Tibial nerve (tissue), 4 donors: Measurements from ENCODE around the gene HDGFL2. TPM values are rescaled to one million over a fixed set of nuclear protein-coding genes. Genes with fewer than 3 reads are reported as not detected.

Source experiments
- DNase-seq, 2 donors: peaks; one replicate each; pipeline ENCODE4 v3.0.0-alpha.2; 2019; ENCODE audit warnings: low spot score in 2 of 2
- H3K27ac ChIP-seq, 4 donors: fragments of 200-600 bp; sonication (generic) in 3 of 4; one replicate each; pipeline ENCODE4 v1.5.1; 2017 to 2019; ENCODE audit warnings: mild to moderate bottlenecking in 1 of 4
- H3K27me3 ChIP-seq, 2 donors: fragments of 200-600 bp; sonication (generic) in 1 of 2; one replicate each; pipeline versions ENCODE4 v1.5.1 to v1.6.0; 2017 to 2019
- H3K36me3 ChIP-seq, 3 donors: fragments of 200-600 bp; sonication (generic); one replicate each; pipeline ENCODE4 v1.5.1; 2018 to 2019
- H3K4me1 ChIP-seq, 4 donors: fragments of 200-600 bp; sonication (generic) in 3 of 4; one replicate each; pipeline ENCODE4 v1.5.1; 2017 to 2019
- H3K4me3 ChIP-seq, 4 donors: fragments of 200-600 bp; sonication (generic) in 3 of 4; one replicate each; pipeline ENCODE4 v1.5.1; 2017 to 2019; ENCODE audit warnings: mild to moderate bottlenecking in 1 of 4, moderate library complexity in 1 of 4
- H3K9me3 ChIP-seq, 4 donors: fragments of 200-600 bp; sonication (generic) in 3 of 4; one replicate each; pipeline ENCODE4 v1.5.1; 2017 to 2019
- EP300 ChIP-seq, 2 donors: sonication (generic); formaldehyde crosslinking; IDR thresholded peaks; one replicate each; pipeline ENCODE4 v1.6.1; 2017; ENCODE audit warnings: antibody characterized with exemption in 2 of 2, mild to moderate bottlenecking in 1 of 2
- POLR2A ChIP-seq, 2 donors: fragments of 450-650 bp; IDR thresholded peaks; one replicate each; pipeline ENCODE4 v1.6.1; 2017; ENCODE audit warnings: antibody characterized with exemption in 2 of 2, mild to moderate bottlenecking in 2 of 2, moderate library complexity in 2 of 2
- WGBS, 2 donors: methylation state at CpG; one replicate each; pipeline ENCODE4 v1.1.5; 2018; 5-methylcytosine and 5-hydroxymethylcytosine counted together
- total RNA-seq, 4 donors: library from RNA; depleted of rRNA; stranded (reverse); fragments of >200 nt; gene quantifications; one replicate each; pipeline ENCODE4 v1.1.0, GENCODE V29; 2016
- TF ChIP-seq, protein P1 (sequence below), 5 experiments: fragments of 200-600 bp in 3 of 5; fragments of 450-650 bp in 2 of 5; sonication (generic) in 3 of 5; IDR thresholded peaks; one replicate each; pipeline ENCODE4 v1.5.1; 2016 to 2019; ENCODE audit warnings: antibody characterized with exemption in 5 of 5, mild to moderate bottlenecking in 3 of 5, moderate library complexity in 2 of 5

The HDGFL2 gene
- total RNA-seq, 4 donors from 2014 or later: 30.2 to 54.0 (median 48.7) TPM

DNA sequence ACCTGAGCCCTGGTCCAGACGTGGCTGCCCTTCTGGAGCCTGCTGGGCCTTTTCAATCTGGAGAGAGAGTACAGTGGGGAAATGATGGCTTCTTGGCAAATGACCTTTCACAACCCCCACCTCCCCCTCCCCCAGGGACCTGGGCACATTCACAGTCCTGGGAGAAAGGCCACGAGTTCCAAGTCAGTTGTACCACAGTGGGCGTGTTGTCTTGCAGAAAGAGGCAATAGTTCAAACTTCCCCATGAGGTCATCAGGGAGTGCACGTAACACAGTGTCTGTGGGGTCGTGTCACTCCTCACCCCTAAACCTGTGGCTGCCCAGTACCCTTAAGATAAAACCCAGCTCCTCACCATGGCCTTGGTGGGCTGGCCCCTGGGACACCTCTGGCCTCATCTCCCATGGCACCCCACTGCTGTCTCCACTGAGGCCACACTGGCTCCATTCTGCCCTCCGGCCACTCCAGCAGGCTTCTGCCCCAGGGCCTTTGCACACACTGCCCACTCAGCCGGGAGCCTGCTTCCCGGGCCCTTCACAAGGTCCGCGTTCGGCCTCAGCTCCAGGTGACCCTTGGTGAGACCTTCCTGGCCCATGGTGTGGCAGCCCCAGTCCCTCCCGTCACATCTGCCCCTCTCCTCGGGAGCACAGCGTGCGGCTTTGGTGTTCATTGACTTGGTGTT, 32.9 kb downstream of the HDGFL2 start:
- Histone ChIP-seq H3K27me3 (no peaks in the 10 kb centered on the region), H3K9me3 (no peaks in the 10 kb centered on the region), H3K36me3 (peaks cover 0 to 68% (median 0%) of the 10 kb centered on the region in 3 donors), H3K4me3 (no peak overlapping the region), H3K4me1 (peaks cover 0 to 14% (median 0%) of the 10 kb centered on the region in 4 donors), H3K27ac (peak overlapping the region in 1 of 4 donors; percentile 54)
- 70 to 80% methylated on average over 15 of the region's 15 CpGs for WGBS, 2 donors
- no peak for DNase-seq
- TF ChIP-seq POLR2A (IDR thresholded peaks at IDR 0.05): no peak
- TF ChIP-seq, protein P1, sequence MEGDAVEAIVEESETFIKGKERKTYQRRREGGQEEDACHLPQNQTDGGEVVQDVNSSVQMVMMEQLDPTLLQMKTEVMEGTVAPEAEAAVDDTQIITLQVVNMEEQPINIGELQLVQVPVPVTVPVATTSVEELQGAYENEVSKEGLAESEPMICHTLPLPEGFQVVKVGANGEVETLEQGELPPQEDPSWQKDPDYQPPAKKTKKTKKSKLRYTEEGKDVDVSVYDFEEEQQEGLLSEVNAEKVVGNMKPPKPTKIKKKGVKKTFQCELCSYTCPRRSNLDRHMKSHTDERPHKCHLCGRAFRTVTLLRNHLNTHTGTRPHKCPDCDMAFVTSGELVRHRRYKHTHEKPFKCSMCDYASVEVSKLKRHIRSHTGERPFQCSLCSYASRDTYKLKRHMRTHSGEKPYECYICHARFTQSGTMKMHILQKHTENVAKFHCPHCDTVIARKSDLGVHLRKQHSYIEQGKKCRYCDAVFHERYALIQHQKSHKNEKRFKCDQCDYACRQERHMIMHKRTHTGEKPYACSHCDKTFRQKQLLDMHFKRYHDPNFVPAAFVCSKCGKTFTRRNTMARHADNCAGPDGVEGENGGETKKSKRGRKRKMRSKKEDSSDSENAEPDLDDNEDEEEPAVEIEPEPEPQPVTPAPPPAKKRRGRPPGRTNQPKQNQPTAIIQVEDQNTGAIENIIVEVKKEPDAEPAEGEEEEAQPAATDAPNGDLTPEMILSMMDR (IDR thresholded peaks at IDR 0.05): no peak
- TF ChIP-seq EP300 (IDR thresholded peaks at IDR 0.05): no peak

DNA sequence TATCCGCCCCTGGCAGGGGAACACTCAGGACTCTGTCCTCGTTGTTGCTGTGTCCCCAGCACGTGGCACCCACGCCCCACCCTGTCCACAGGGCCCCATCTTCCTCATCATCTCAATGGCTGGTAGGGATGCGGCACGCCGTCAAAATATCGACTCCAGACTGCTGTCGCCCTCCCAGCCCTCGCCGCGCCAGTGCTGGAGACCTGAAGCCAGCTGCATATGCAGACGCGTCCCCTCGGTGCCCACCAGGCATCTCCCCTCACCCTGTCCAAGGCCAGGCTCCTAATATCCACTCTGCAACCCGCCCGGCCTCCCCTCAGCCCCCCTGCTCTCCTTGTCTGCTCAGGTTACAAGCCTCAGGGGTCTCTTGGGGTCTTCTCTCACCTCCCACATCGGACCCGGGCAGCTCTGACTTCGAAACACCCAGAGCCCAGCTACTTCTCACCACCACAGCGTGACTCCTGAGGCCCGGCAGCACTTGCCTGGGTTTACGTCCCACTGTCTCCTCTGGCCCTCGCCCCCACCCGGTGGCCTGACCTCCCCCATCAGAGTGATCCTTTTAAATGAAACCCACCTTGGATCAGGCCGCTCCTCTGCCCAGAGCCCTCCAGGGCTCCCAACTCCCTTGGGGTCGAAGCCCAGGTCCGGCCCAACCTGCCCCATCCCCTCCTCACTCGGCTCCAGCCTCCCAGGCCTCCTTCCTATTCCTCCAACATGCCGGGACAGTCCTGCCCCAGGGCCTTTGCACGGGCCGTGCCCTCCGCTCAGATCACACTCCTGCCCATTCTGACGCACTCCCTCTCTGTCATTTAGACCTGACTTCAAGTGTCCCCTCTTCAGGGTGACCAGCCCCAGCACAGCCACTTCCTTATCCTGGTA, 33.7 kb downstream of the HDGFL2 start:
- H3K4me1 ChIP-seq: peaks cover 0 to 14% (median 0%) of the 10 kb centered on the region in 4 donors
- H3K4me3 ChIP-seq: no peak overlapping the region
- TF ChIP-seq, protein P1 (IDR thresholded peaks at IDR 0.05): no peak
- TF ChIP-seq POLR2A (IDR thresholded peaks at IDR 0.05) (no peak), EP300 (IDR thresholded peaks at IDR 0.05) (no peak)
- peak overlapping the region in 1 of 4 donors; percentile 54 for H3K27ac ChIP-seq
- DNase-seq: no peak
- no peaks in the 10 kb centered on the region for H3K27me3 ChIP-seq
- no peaks in the 10 kb centered on the region for H3K9me3 ChIP-seq
- H3K36me3 ChIP-seq: peaks cover 0 to 60% (median 0%) of the 10 kb centered on the region in 3 donors
- WGBS, 2 donors: 90 to 91% methylated on average over 34 of the region's 34 CpGs

DNA sequence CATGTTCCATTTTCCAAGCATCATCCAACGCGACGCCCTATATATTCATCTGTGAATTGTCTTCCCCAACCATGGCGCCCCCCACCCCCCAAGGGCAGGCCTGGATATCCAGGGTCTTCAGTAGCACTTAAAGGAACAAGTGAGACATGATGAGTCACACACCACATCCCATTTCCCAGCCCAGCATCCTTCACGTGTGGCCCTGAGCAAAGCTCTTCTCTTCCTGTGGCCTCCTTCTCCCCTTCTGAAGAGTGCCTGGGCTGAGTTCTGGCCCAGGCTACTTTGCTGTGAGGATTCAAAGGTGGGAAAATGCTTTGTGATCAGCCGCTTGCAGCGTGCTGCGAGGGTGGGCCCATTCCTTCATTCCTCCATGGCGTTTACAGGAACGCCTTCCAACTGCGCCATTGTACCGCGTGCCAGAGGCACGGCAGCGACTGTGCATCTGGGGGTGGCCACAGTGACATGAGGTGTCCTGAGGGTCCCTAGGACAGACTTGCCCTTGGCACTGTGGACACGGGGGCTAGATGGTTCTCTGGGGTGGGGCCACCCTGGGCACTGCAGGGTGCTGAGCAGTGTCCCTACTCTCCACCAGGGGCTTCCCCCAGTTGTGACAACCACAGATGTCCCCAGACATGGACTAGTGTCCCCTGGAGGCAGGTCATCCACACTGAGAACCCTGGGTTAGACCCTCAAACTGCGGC, 34.5 kb downstream of the HDGFL2 start:
- no peak for TF ChIP-seq EP300 (IDR thresholded peaks at IDR 0.05)
- no peak for TF ChIP-seq POLR2A (IDR thresholded peaks at IDR 0.05)
- TF ChIP-seq, protein P1 (IDR thresholded peaks at IDR 0.05): no peak
- H3K9me3 ChIP-seq: no peaks in the 10 kb centered on the region
- H3K36me3 ChIP-seq: peaks cover 0 to 52% (median 0%) of the 10 kb centered on the region in 3 donors
- 86 to 87% methylated on average over 15 to 16 of the region's 17 CpGs for WGBS, 2 donors
- H3K27me3 ChIP-seq: no peaks in the 10 kb centered on the region
- H3K4me3 ChIP-seq: no peak overlapping the region
- no peak overlapping the region for H3K27ac ChIP-seq
- no peak for DNase-seq
- H3K4me1 ChIP-seq: peaks cover 0 to 14% (median 0%) of the 10 kb centered on the region in 4 donors

DNA sequence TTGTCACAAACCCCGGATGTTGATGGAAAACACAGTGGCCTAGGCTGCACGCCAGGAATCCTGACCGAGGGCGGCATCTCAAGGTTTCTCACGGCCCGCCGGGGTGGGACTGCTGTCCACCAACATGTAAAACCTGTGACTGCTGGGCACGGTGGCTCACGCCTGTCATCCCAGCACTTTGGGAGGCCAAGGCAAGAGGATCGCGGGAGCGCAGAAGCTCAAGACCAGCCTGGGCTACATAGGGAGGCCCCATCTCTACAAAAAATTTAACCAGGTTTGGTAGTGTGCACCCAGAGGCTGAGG, 35.0 kb downstream of the HDGFL2 start:
- DNase-seq: no peak
- no peak overlapping the region for H3K27ac ChIP-seq
- TF ChIP-seq, protein P1 (IDR thresholded peaks at IDR 0.05): no peak
- no peak for TF ChIP-seq POLR2A (IDR thresholded peaks at IDR 0.05)
- no peak for TF ChIP-seq EP300 (IDR thresholded peaks at IDR 0.05)
- WGBS, 2 donors: 83 to 89% methylated on average over 6 to 12 of the region's 12 CpGs
- H3K4me1 ChIP-seq: peaks cover 0 to 14% (median 0%) of the 10 kb centered on the region in 4 donors
- H3K4me3 ChIP-seq: no peak overlapping the region
- H3K9me3 ChIP-seq: no peaks in the 10 kb centered on the region
- H3K27me3 ChIP-seq: no peaks in the 10 kb centered on the region
- peaks cover 0 to 47% (median 0%) of the 10 kb centered on the region in 3 donors for H3K36me3 ChIP-seq
